Esophagus squamous epithelium (tissue), 5 donors: ENCODE data around the gene DNMT3A. TPM values are rescaled to one million over a fixed set of nuclear protein-coding genes. Genes with fewer than 3 reads are reported as not detected.

Experiments used
- DNase-seq: peaks from one replicate; lab custom pipeline; 2025; lab: John Stamatoyannopoulos, UW
- H3K27ac ChIP-seq, 4 donors: fragments of 200-600 bp; sonication (generic); one replicate each; pipeline ENCODE4 v1.5.1; 2016 to 2019; ENCODE audit warnings: mild to moderate bottlenecking in 1 of 4
- H3K27me3 ChIP-seq, 4 donors: fragments of 200-600 bp; sonication (generic); 1 replicate in 3 of 4; 2 replicates in 1 of 4; pipeline versions ENCODE4 v1.5.1 to v1.6.0; 2017 to 2021; ENCODE audit warnings: antibody characterized with exemption in 1 of 4
- H3K36me3 ChIP-seq, 3 donors: fragments of 200-600 bp; sonication (generic); one replicate each; pipeline ENCODE4 v1.5.1; 2016 to 2019
- H3K4me1 ChIP-seq, 3 donors: fragments of 200-600 bp; sonication (generic); one replicate each; pipeline ENCODE4 v1.5.1; 2017 to 2019
- H3K4me3 ChIP-seq, 4 donors: fragments of 200-600 bp; sonication (generic); 1 replicate in 3 of 4; 2 replicates in 1 of 4; pipeline ENCODE4 v1.5.1; 2016 to 2019; ENCODE audit warnings: mild to moderate bottlenecking in 2 of 4, moderate library complexity in 1 of 4
- H3K9me3 ChIP-seq, 3 donors: fragments of 200-600 bp; sonication (generic); one replicate each; pipeline ENCODE4 v1.5.1; 2016 to 2019
- POLR2A ChIP-seq, 4 donors: fragments of 450-650 bp; IDR thresholded peaks; one replicate each; pipeline ENCODE4 v1.6.1; 2017; ENCODE audit warnings: antibody characterized with exemption in 4 of 4, mild to moderate bottlenecking in 4 of 4, moderate library complexity in 3 of 4
- WGBS, 2 donors: methylation state at CpG; one replicate each; pipeline ENCODE4 v1.1.5; 2018; 5-methylcytosine and 5-hydroxymethylcytosine counted together
- intact Hi-C: fragments of 100-400 bp; cut with DNase I; formaldehyde crosslinking; loops from one replicate; pipeline ENCODE4 v1.15.0; 2022
- total RNA-seq, 4 donors: library from RNA; depleted of rRNA; stranded (reverse); fragments of >200 nt; gene quantifications; one replicate each; pipeline ENCODE4 v1.1.0, GENCODE V29; 2016
- TF ChIP-seq, protein P1 (sequence below), 6 experiments: fragments of 450-650 bp in 4 of 6; fragments of 200-600 bp in 2 of 6; sonication (generic) in 2 of 6; IDR thresholded peaks; one replicate each; pipeline ENCODE4 v1.5.1; 2016 to 2019; ENCODE audit warnings: antibody characterized with exemption in 6 of 6, mild to moderate bottlenecking in 4 of 6, moderate library complexity in 4 of 6
- donor health status: DM: yes; HTN: yes; CAD: no.

Gene DNMT3A
- total RNA-seq, 4 donors from 2014 or later = 4.1 to 13.6 (median 8.2) TPM

DNA sequence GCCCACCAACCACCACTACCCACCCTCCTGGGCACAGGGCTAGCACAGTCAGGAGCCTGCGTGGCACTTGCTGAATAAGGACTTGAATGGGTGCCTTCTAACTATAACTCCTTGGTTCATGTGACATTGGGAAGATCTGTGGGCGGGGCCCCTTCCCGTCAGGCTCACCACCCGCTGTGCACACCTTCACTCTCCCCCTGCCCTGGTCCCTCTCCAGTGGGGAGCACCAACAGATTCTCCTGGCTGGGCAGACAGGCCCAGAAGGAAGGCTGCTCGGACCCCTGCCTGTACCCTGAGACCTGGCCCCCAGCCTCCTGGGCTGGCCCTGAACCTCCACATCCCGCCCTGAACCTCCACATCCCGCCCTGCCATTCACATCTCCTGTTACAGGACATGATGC lies 139.9 kb downstream of the DNMT3A start:
- H3K36me3 ChIP-seq = no peaks in the 10 kb centered on the region
- no peak overlapping the region for H3K4me3 ChIP-seq
- no peaks in the 10 kb centered on the region for H3K9me3 ChIP-seq
- H3K27ac ChIP-seq = no peak overlapping the region
- intact Hi-C loops = no loop called here
- TF ChIP-seq, protein P1, sequence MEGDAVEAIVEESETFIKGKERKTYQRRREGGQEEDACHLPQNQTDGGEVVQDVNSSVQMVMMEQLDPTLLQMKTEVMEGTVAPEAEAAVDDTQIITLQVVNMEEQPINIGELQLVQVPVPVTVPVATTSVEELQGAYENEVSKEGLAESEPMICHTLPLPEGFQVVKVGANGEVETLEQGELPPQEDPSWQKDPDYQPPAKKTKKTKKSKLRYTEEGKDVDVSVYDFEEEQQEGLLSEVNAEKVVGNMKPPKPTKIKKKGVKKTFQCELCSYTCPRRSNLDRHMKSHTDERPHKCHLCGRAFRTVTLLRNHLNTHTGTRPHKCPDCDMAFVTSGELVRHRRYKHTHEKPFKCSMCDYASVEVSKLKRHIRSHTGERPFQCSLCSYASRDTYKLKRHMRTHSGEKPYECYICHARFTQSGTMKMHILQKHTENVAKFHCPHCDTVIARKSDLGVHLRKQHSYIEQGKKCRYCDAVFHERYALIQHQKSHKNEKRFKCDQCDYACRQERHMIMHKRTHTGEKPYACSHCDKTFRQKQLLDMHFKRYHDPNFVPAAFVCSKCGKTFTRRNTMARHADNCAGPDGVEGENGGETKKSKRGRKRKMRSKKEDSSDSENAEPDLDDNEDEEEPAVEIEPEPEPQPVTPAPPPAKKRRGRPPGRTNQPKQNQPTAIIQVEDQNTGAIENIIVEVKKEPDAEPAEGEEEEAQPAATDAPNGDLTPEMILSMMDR (IDR thresholded peaks at IDR 0.05) = no peak
- no peak for TF ChIP-seq POLR2A (IDR thresholded peaks at IDR 0.05)
- no peak for DNase-seq
- 94 to 100% methylated on average over 1 to 5 of the region's 7 CpGs for WGBS, 2 donors
- peaks cover 0 to 15% (median 0%) of the 10 kb centered on the region in 3 donors for H3K4me1 ChIP-seq
- peaks cover 0 to 5% (median 0%) of the 10 kb centered on the region in 4 donors for H3K27me3 ChIP-seq

DNA sequence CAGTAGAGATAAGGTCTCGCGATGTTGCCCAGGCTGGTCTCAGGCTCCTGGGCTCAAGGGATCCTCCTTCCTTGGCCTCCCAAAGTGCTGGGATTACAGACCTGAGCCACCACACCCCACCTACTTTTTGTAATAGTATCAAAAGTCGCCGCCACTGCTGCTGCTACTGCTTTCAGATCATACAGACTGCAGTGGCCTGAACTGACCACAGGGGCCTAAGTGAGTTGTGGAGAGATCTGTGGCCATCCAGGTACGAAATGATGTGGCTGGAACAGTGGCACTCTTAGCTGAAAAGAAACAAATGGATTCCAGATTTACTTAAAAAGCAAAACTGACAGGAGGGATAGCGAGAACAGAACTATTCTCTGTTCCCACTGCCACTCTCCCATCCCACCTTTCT lies 140.5 kb downstream of the DNMT3A start:
- WGBS, 2 donors = 88 to 95% methylated on average over 4 to 6 of the region's 6 CpGs
- Histone ChIP-seq H3K27me3 (peaks cover 0 to 5% (median 0%) of the 10 kb centered on the region in 4 donors), H3K4me1 (peaks cover 0 to 20% (median under 1%) of the 10 kb centered on the region in 3 donors), H3K4me3 (no peak overlapping the region), H3K27ac (no peak overlapping the region), H3K36me3 (no peaks in the 10 kb centered on the region), H3K9me3 (no peaks in the 10 kb centered on the region)
- TF ChIP-seq POLR2A (IDR thresholded peaks at IDR 0.05) = no peak
- TF ChIP-seq, protein P1 (IDR thresholded peaks at IDR 0.05) = peak in 2 of 6 experiments; percentile 6 to 13
- no peak for DNase-seq
- intact Hi-C loops = no loop called here

DNA sequence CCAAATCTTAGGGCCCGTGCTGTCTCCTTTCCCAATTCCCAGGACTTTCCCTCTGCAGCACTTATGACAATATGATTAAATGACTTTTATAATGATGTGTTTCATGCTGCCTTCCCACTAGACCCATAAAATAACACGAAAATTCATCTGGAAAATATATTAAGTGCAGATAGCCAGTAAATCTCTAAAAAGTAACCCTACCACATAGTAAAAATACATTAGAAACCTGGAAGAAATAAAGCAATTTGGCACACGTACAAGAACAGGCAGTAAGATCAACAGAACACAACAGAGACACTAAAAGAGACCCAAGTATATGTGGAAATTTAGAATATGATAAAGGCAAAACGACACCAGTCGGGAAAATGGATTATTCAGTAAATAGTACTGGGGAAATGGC lies 143.1 kb downstream of the DNMT3A start:
- DNase-seq = no peak
- TF ChIP-seq, protein P1 (IDR thresholded peaks at IDR 0.05) = no peak
- TF ChIP-seq POLR2A (IDR thresholded peaks at IDR 0.05) = no peak
- Histone ChIP-seq H3K4me3 (no peak overlapping the region), H3K27ac (no peak overlapping the region), H3K36me3 (no peaks in the 10 kb centered on the region), H3K9me3 (no peaks in the 10 kb centered on the region), H3K27me3 (no peaks in the 10 kb centered on the region), H3K4me1 (peaks cover 0 to 20% (median 4%) of the 10 kb centered on the region in 3 donors)
- intact Hi-C loops = no loop called here
- 78 to 80% methylated on average over 5 of the region's 5 CpGs for WGBS, 2 donors

DNA sequence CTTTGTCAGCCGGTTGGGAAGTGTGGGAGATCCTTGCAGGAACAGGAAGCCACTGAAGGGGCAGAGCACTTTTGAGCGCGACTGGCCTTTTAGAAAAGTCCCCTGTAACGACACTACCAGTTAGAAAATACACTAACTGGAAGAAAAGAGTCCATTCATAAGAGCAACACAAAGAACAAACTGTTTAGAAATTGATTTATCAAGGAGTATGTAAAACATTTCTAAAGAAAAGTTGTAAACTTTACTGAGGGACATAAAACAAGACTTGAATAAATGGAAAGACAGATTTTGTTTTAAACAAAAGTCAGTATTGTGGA lies 143.6 kb downstream of the DNMT3A start:
- DNase-seq = no peak
- H3K4me3 ChIP-seq = no peak overlapping the region
- no peaks in the 10 kb centered on the region for H3K36me3 ChIP-seq
- intact Hi-C loops = no loop called here
- no peaks in the 10 kb centered on the region for H3K9me3 ChIP-seq
- no peak overlapping the region for H3K27ac ChIP-seq
- 49 to 59% methylated on average over 4 of the region's 4 CpGs for WGBS, 2 donors
- no peaks in the 10 kb centered on the region for H3K27me3 ChIP-seq
- TF ChIP-seq, protein P1 (IDR thresholded peaks at IDR 0.05) = no peak
- TF ChIP-seq POLR2A (IDR thresholded peaks at IDR 0.05) = no peak
- peaks cover 0 to 20% (median 4%) of the 10 kb centered on the region in 3 donors for H3K4me1 ChIP-seq

GRCh38 chr2:25197336-25198208 lies 144.2 kb downstream of the DNMT3A start:
- WGBS, 2 donors = 50 to 52% methylated on average over 10 to 12 of the region's 12 CpGs
- Histone ChIP-seq H3K27ac (no peak overlapping the region), H3K9me3 (no peaks in the 10 kb centered on the region), H3K4me3 (no peak overlapping the region), H3K27me3 (no peaks in the 10 kb centered on the region), H3K4me1 (peaks cover 0 to 20% (median 4%) of the 10 kb centered on the region in 3 donors), H3K36me3 (no peaks in the 10 kb centered on the region)
- intact Hi-C loops = no loop called here
- DNase-seq = no peak
- no peak for TF ChIP-seq POLR2A (IDR thresholded peaks at IDR 0.05)
- TF ChIP-seq, protein P1 (IDR thresholded peaks at IDR 0.05) = no peak
